Dermis lymphatic vessel endothelial cell (primary cell): ENCODE data around the gene B3GALNT2. TPM values are rescaled to one million over a fixed set of nuclear protein-coding genes. Genes with fewer than 3 reads are reported as not detected.

Experiments used
- total RNA-seq: library from RNA; depleted of rRNA; stranded (reverse); fragments of >200 nt; gene quantifications from 2 replicates; pipeline ENCODE4 v1.2.1, GENCODE V29; 2014

The B3GALNT2 gene
- total RNA-seq: 26.8 and 48.6 TPM in 2 replicates

DNA sequence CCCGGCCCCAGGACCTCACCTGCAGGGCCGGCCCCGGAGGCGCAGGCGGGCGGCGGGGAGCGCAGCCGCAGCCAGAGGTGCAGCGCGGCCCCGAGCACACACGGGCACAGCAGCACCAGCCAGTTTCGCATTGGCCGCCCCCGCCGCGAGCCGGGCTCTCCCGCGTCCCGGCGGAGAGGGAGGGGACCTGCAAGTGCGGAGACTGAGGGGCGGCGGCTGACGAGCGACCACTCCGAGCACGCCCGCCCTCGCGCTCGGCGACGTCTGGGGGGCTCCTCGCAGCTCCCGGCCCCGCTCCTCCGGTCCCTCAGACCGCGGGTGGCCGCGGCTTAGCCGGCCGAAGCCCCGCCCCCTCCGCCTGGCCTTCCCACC, at the start of gene B3GALNT2:
Gene B3GALNT2 (minus strand): TSS at position 331 of the 372 bp plus-strand sequence. CDS start 200 bp downstream, at position 131.

Other genes with a start within 250 kb of the B3GALNT2 start
- gene ARID4B, start 176.3 kb downstream of the B3GALNT2 start, total RNA-seq: 44.0 and 62.2 TPM in 2 replicates
- gene GGPS1, start 175.9 kb downstream of the B3GALNT2 start, total RNA-seq: 18.7 and 22.0 TPM in 2 replicates
- 11.3 and 14.4 TPM in 2 replicates for gene TBCE, start 137.0 kb downstream of the B3GALNT2 start, total RNA-seq
- 0.33 and 0.43 TPM in 2 replicates for gene GNG4, start 145.3 kb upstream of the B3GALNT2 start, total RNA-seq